HG03571 (cell line): ENCODE results near the gene CAMSAP1.

Source experiments
- ATAC-seq: cut with Tn5 transposase; IDR thresholded peaks from one replicate; pipeline ENCODE4 v1.9.1; 2021; ENCODE audit not compliant: unreplicated experiment

Gene CAMSAP1

DNA sequence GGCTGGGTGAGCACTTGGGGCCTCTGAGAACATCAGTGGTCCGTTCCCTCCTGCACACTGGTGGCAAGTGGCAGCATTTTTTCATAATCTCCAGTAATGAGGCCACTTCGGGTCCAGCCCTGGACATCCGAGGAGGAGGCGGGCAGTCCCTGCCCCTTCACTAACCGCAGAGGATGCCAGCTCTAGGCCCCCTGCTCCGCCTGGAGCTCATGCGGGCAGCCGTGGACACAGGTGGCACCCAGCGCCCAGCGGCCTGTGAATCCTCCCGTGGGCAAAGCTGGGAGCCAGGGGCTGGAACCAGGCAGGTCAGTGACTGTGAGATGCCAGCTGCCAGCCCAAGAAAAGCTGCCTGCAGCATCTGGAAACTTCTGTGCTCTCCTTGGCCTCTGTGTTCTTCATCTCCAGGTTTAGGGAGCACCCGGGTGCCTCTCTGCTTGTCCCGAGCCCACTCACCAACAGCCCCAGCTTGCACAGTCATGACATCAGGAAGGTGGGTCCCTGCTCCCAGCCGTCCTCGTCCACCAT lies 112.9 kb downstream of the CAMSAP1 start:
- ATAC-seq, result no peak

GRCh38 chr9:135794057-135794335 lies 113.3 kb downstream of the CAMSAP1 start:
- no peak for ATAC-seq

DNA sequence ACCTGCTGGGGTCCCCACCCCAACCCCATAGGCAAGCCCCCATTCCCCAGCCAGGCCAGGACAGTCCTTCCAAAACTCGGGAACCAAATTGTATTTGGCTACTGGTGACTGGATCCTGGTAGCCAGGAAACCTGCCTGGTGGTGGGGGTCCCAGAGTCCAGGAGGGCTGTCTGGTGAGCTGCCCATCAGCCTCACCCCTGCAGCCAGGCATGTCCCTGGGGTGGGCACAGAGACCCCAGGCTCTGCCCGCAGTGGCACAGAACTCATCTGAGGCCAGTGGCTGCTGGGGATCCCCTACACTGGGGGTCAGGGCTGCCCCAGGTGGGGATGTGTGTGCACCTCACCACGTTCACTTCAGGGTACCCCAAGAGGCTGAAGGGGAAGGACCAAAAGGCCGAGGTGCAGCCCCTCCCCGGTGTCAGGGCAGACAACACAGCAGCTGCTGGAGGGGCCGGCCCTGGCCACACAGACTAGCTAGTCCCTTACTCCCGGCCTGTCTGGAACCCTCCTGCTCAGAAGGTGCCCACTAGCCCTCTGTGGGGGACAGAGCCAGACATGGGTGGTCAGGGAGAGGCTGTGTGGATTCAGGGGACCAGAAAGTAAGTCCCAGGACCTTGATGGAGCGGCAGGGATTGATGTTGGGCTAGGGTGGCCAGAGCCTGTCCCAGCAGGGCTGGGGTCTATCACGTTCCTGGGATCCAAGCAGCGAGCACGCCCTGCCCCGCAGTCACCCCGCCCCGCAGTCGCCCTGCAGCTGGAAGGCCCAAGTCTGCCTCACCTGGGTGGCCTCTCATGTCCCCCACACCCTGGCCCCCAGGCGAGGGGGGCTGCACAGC lies 113.9 kb downstream of the CAMSAP1 start:
- no peak for ATAC-seq

- ATAC-seq, result no peak
Measured at GRCh38 chr9:135792268-135793128, 114.8 kb downstream of the CAMSAP1 start.

GRCh38 chr9:135791431-135792267 lies 115.7 kb downstream of the CAMSAP1 start:
- ATAC-seq, result no peak

GRCh38 chr9:135790850-135791249 lies 116.5 kb downstream of the CAMSAP1 start:
- no peak for ATAC-seq

DNA sequence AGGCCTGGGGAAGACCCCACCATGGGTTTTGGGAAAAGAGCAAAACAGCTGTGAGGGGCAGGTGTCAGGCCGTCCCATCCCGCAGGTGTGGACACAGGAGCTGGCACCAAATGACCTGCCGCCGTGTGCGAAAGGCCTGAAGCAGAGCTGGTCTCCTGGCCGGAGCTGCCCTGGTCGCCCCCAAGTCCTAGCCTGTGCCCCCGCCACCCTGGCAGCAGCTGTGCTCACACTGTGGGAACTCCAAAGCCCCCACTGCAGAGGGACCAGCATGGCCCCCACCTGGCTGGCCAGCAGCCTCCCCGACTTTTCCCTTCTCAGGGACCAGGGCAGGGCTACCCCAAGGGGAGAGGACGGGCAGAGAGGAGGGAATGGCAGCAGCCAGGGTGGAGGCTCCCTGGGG lies 117.0 kb downstream of the CAMSAP1 start:
- ATAC-seq, result no peak

- no peak for ATAC-seq
Measured at GRCh38 chr9:135789838-135790291, 117.5 kb downstream of the CAMSAP1 start.

GRCh38 chr9:135788576-135789300 lies 118.6 kb downstream of the CAMSAP1 start:
- no peak for ATAC-seq

DNA sequence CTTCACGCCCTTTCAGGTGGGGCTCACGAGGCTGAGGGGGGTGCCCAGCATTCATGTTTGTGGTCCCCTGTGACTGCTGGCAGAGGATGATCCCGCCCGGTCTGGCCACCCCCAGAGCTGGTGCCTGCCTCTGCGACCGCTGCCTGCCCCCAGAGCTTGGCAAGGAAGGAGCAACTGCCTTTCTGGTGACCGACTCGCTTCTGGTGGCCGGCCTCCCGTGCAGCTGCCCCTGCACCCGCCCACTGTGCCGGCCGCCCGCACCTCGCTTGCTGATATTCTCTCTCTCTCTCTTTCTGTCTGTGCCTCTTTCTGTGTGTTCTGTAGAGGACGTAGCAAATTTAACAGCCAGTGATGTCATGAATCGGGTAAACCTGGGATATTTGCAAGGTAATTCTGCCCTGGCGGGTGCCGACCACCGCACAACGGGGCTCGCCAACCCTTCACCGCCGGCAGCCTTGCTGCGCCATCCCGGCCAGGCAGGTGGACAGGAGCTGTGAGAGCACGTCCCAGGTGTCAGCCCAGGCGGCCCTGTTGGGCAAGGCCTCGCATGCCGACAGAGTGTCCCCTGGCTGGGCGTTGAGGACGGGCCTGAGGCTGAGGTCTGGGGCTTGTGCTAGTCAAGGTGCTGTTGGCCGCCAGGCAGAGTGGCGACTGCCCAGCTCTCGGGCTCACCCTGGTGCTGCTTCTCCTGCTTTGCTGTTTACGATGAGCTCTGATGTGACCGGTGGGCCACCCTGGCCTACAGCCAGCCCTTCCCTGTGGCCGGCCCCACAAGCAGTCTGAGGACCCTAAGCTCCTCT lies 119.4 kb downstream of the CAMSAP1 start:
- no peak for ATAC-seq

GRCh38 chr9:135787317-135787716 lies 120.0 kb downstream of the CAMSAP1 start:
- no peak for ATAC-seq

GRCh38 chr9:135786146-135786690 lies 121.1 kb downstream of the CAMSAP1 start:
- no peak for ATAC-seq

DNA sequence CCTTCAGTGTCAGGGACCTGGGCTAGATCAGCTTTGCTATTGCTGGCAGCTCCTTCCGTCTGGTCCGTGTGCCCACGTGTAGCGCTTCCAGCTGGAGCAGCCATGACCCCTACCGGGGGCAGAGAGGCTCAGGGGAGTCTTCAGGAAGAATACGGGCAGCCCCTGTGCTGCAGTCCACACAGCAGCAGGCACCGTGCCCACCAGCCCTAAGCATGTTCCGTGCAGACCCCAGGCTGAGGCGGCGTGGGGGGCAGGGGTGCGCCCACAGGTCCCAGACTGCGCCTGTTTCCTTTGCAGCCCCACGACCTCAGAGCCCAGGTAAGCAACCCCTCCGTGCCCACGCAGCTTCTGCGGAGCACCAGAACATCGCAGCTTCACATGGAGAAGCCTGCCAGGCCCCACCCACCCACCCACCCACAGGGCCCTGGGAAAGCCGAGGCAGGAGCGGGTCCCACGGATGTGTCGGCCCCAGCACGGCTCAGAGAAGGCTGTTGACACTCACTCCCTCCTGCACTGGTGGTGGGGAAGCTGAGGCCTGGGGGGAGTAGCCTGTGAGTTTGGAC lies 122.3 kb downstream of the CAMSAP1 start:
- ATAC-seq, result no peak

GRCh38 chr9:135783540-135784245 lies 123.7 kb downstream of the CAMSAP1 start:
- ATAC-seq, result no peak

DNA sequence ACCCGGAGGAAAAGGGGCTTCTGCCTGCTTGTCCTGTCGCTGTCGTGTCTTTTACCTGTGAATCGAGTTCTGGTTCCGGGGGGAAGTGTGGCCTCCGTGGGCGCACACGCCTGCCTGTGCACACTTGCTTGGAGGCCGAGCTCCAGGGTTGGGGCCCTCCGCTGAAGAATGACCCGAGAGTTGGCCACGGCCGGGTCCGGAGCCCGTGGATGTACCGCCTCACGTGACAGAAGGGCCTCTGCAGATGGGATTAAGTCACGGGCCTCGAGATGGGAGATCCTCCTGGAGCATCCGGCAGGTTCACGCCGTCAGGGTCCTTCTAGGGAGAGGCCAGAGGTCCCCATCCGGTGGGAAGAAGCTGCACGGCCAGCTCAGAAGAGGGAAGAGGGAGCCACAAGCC lies 124.4 kb downstream of the CAMSAP1 start:
- ATAC-seq, result no peak

GRCh38 chr9:135780626-135781025 lies 126.7 kb downstream of the CAMSAP1 start:
- no peak for ATAC-seq

GRCh38 chr9:135780086-135780485 lies 127.3 kb downstream of the CAMSAP1 start:
- no peak for ATAC-seq

DNA sequence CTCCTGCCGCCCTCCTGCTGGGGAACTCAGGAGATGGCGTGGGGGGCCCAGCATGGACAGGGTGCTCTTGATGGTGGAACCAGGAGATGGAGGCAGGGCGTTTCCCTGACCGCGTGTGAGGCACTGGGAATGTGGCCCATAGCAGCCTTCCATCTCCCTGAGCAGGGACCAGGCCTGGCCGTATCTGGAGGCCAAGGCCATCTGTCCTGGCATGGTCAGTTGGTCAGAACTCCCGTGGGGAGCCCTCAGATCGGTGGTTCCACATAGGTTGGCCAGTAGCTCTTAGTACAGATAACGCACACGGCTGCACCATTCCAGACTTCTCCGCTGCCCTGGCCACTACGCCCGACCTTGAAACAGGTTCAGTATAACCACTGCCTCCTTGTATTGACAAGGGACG lies 127.8 kb downstream of the CAMSAP1 start:
- no peak for ATAC-seq
